ENCODE results near the gene PHLDB1. TPM values are rescaled to one million over a fixed set of nuclear protein-coding genes. Genes with fewer than 3 reads are reported as not detected.

PHLDB1 gene
- total RNA-seq, 3 donors from 2014 or later: 104 to 150 (median 109) TPM

- TF ChIP-seq POLR2AphosphoS5 (IDR thresholded peaks at IDR 0.05) (peak in 1 of 3 donors; percentile 70), CTCF (IDR thresholded peaks at IDR 0.05) (no peak)
- DNase-seq (ENCODE audit: low spot score in 2 of 2): peak; percentile 87 to 90
- H3K9me3 ChIP-seq: no peaks in the 10 kb centered on the region
- peak overlapping the region; percentile 39 to 80 (median 56) for H3K4me3 ChIP-seq
- intact Hi-C loops (cut with DNase I; ENCODE audit: low total_unique reads): no loop called here
- peaks cover 21 to 33% of the 10 kb centered on the region in 2 donors for H3K4me1 ChIP-seq
- no peaks in the 10 kb centered on the region for H3K36me3 ChIP-seq
- peak overlapping the region; percentile 94 to 95 for H3K27ac ChIP-seq
- no peaks in the 10 kb centered on the region for H3K27me3 ChIP-seq
Observed at GRCh38 chr11:118621071-118621783, 13.8 kb downstream of the PHLDB1 start.

GRCh38 chr11:118621784-118622375, 14.5 kb downstream of the PHLDB1 start:
- no peak for TF ChIP-seq CTCF (IDR thresholded peaks at IDR 0.05)
- no peak for TF ChIP-seq POLR2A (IDR thresholded peaks at IDR 0.05)
- no peak for TF ChIP-seq POLR2AphosphoS5 (IDR thresholded peaks at IDR 0.05)
- Histone ChIP-seq H3K9me3 (no peaks in the 10 kb centered on the region), H3K36me3 (no peaks in the 10 kb centered on the region), H3K4me1 (peaks cover 21 to 30% of the 10 kb centered on the region in 2 donors), H3K4me3 (peak overlapping the region; percentile 39 to 80 (median 56)), H3K27me3 (no peaks in the 10 kb centered on the region), H3K27ac (peak overlapping the region; percentile 94 to 95)
- intact Hi-C loops (cut with DNase I; ENCODE audit: low total_unique reads): no loop called here
- no peak for DNase-seq (ENCODE audit: low spot score in 2 of 2)

GRCh38 chr11:118622376-118623268, 15.2 kb downstream of the PHLDB1 start:
- Histone ChIP-seq H3K36me3 (no peaks in the 10 kb centered on the region), H3K4me3 (peak overlapping the region in 2 of 3 donors; percentile 56 to 80), H3K27me3 (no peaks in the 10 kb centered on the region), H3K4me1 (peaks cover 21 to 27% of the 10 kb centered on the region in 2 donors), H3K27ac (peak overlapping the region; percentile 94 to 95), H3K9me3 (no peaks in the 10 kb centered on the region)
- intact Hi-C loops (cut with DNase I; ENCODE audit: low total_unique reads): no loop called here
- TF ChIP-seq CTCF (IDR thresholded peaks at IDR 0.05) (no peak), POLR2AphosphoS5 (IDR thresholded peaks at IDR 0.05) (peak in 1 of 3 donors; percentile 60)
- peak; percentile 82 to 94 for DNase-seq (ENCODE audit: low spot score in 2 of 2)

- intact Hi-C loops (cut with DNase I; ENCODE audit: low total_unique reads): no loop called here
- DNase-seq (ENCODE audit: low spot score in 2 of 2): peak; percentile 71 to 89
Observed at GRCh38 chr11:118623269-118623655, 15.8 kb downstream of the PHLDB1 start.

More at GRCh38 chr11:118623269-118623655, 15.8 kb downstream of the PHLDB1 start:
- Histone ChIP-seq H3K4me1 (peaks cover 16 to 26% of the 10 kb centered on the region in 2 donors), H3K4me3 (peak overlapping the region in 1 of 3 donors; percentile 39), H3K36me3 (no peaks in the 10 kb centered on the region), H3K27me3 (no peaks in the 10 kb centered on the region), H3K9me3 (no peaks in the 10 kb centered on the region), H3K27ac (peak overlapping the region; percentile 94 to 95)
- TF ChIP-seq CTCF (IDR thresholded peaks at IDR 0.05) (no peak), POLR2AphosphoS5 (IDR thresholded peaks at IDR 0.05) (peak in 1 of 3 donors; percentile 47)

Data from breast epithelium (tissue), 4 donors.